ENCODE measurements around the gene PCK1.

The PCK1 gene

DNA sequence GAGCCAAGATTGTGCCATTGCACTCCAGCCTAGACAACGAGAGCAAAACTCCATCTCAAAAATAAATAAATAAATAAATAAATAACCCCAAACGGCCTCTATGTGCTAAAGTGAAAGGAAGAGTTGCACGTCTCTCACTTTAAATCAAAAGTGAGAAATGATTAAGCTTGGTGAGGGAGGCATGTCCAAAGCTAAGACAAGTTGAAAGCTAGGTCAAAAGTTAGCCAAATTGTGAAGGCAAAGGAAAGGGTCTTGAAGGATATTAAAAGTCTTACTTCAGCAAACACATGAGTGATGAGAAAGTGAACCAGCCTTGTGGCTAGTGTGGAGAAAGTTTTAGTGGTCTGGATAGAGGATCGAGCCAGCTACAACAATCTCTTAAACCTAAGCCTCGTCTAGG, 45.0 kb downstream of the PCK1 start:
- ATAC-seq (no peak), DNase-seq (no peak)

DNA sequence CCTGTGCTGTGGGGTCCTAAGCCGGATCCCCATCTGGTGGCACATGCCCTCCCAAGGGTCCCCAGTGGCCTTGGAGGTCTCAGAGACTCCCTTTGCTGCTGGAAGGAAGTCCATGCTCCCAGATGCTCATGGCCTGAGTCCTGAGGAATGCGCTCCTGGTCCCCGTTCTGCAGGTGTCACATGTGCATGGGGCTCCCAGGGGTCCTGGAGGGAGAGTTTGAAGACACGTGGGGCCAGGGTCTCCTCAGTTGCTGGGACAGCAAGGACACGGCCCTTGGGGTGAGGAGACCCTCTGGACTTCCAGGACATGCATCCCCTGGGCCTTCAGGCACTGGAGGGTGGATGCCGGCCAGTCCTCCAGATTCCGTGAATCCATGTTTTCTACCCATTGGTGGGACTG, 47.6 kb downstream of the PCK1 start:
- DNase-seq, result no peak
- no peak for ATAC-seq

DNA sequence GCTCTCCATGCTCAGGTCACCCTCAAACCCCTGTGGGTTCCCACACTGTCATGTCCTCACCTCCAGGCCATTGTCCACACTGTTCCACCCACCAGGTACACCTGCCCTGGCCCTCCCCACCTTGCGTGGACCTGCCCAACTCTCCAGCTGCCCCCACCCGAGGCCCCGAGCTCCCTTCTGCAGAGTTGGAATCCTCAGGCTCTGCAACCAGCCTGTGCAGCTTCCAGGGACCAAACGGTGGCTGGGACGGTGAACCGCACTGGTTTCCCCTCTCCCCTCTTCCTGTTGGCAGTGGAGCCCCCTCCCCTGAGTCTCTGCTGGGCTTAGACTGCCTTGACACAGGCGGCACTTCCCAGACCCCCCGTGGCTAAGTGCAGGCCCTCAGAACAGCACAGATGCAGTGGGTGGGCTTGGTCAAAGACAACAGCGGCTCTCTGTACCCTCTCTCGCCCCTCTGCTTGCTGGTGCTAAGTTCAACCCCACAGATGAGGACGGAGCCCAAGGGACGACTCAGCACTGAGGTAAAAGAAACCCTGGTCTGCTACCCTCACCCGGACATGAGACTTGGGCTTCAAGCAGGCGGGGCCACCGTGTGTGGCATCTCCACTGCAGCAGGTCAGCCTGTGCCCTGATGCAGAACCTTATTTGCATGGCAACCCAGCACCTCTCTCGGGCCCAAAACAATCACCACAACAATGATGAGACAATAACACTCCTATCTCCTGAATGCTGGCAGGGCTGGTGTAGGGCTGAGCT, 48.4 kb downstream of the PCK1 start:
- ATAC-seq, result no peak
- no peak for DNase-seq

DNA sequence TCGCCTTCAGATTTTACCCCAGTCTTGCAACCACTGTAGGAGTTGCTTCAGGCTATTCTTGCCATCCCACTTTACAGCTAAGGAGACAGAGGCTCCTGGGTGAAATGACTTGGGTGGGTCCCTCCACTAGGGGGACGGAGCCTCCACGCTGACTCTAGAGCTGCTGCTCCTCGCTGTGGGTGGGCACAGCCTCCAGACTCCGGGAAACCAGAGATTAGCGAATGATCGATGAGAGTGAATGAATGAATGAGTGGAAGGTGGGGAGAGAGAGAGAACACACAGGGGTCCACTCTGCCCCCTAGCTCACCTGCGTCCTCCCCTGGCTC, 48.9 kb downstream of the PCK1 start:
- DNase-seq (no peak), ATAC-seq (no peak)

GRCh38 chr20:57610261-57610952, 49.5 kb downstream of the PCK1 start:
- no peak for ATAC-seq
- DNase-seq, result no peak

GRCh38 chr20:57611586-57612311, 50.8 kb downstream of the PCK1 start:
- DNase-seq (no peak), ATAC-seq (no peak)

DNA sequence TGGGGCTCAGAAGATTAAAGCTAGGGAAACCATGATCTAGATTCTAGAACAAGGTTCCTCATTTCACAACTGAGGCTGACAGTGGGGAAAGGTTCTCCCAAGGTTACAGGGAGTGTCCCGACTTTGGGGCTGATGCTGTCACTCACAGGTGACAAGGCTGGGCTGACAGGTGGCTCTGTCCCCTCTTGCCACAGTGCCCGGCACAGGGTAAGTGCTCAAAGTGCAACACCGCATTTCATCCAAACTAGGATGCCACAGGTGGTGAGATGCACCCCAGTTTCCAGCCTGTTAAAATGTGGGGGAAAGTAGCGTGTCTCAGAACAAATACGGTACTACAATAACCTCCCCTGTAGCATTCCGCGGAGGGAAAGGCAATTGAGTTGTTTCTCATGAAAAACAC, 51.5 kb downstream of the PCK1 start:
- DNase-seq, result no peak
- no peak for ATAC-seq

DNA sequence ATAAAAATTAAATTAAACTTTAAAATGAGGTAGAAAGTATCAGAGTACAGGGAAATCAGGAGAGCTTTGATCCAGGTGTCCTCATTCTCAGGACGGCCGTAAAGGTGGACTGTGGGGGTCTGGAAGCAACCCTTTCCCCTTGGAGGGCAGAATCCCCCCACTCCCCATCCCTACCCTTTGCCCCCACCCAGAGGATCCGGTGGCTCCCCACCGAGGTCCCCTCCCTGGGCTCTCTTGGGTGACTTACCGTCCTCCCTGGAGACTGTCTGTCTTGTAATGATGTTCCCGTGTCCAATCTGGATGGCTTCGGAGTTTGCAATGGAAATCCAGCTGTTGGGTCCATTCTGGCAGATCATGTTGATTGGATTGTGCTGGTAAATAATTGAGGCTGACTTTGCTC, 52.0 kb downstream of the PCK1 start:
- ATAC-seq, result no peak
- no peak for DNase-seq

DNA sequence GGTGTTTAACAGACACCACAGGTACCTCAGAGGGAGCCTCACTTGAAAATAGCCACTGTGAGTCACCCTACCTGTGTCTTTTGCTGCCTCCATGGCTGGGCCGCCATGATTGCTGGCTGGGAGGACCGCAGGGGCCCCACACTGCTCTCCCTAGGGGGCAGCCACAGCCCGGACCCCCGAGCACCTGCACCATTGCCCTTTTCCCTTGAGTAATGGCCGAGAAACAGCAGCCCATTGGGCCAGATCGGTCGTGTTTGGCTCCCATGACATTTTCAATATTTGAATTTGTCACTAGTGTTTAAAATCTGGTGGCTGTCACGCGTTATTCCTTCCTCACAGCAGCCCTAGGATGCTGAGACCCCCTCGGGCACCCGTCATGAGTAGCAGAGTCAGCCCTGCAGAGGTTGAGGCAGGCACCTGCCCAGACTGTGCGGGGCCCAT, 52.6 kb downstream of the PCK1 start:
- DNase-seq, result peak; percentile 0
- no peak for ATAC-seq

DNA sequence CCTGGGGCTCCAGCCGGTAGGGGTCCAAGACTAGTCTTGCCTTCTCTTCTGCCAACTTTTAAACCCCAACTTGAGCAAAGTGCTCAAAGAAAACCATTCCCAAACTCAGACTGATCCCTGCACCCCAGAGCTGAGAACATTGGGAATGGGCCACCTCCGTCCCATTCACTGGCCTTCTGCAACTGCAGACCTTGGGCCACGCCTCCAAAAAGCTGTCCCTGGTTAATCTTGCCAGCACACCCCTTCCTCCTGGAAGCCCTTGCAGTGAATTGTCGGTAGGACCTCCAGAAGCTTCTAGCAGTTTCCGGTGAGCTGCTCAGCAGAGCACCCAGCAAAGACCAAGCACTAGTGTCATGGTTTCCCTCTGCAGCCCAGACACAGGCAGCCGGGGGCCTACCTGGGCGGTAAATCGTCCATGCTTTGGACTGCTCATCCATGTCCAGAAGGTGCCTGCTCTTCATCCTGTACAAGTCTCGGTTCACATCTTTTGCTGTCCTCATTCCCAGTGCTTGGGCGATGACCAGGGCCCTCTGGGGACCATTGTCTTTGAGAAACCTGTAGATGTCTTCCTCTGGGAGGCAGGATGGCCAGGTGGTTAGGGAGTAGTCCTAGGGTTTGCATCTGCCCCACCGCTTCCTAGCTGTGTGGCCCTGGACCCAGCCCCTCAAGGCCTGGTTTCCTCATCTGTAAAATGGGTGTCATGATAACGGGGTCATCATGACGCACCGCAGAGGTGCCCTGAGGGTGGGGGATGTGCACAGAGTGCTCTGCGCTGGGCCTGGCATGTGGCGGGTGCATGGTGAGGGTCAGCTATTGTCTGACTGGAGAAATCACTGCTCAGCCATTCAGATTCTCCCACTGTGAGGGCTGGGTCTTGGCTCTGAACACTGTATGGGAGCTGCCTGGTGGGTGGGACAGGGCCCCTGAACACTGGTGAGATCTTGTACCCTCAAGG, 53.9 kb downstream of the PCK1 start:
- DNase-seq, result peak; percentile 2
- ATAC-seq, result no peak

DNA sequence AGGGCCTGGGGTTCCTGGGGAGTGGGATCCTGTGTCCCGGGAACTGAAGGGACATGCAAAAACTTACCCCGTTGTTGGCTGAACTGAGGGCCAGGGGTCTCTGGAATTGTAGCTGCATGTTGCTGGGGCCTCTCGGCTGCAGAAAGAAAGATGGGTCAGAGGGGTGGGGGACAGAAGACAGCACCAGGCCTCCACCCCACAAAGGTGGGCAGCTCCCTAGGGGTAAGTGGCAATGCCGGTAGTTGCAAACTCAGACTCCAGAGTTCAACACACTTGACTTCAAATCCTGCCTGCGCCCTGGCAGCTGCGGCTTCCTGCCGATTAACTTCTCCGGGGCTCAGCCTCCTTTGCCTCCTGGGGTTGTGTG, 54.5 kb downstream of the PCK1 start:
- DNase-seq (no peak), ATAC-seq (no peak)

GRCh38 chr20:57616143-57616951, 55.4 kb downstream of the PCK1 start:
- no peak for DNase-seq
- no peak for ATAC-seq

- DNase-seq (no peak), ATAC-seq (no peak)
Measured at GRCh38 chr20:57617079-57617795, 56.3 kb downstream of the PCK1 start.

Data from stimulated activated naive CD8-positive, alpha-beta T cell treated with anti-CD3 and anti-CD28 coated beads, Interleukin-15, Interleukin-2, amounts not matched to agents 100 U/mL and 50 U/mL, for 24 hours (primary cell).